ENCODE measurements around the gene SYTL1.

SYTL1 gene

DNA sequence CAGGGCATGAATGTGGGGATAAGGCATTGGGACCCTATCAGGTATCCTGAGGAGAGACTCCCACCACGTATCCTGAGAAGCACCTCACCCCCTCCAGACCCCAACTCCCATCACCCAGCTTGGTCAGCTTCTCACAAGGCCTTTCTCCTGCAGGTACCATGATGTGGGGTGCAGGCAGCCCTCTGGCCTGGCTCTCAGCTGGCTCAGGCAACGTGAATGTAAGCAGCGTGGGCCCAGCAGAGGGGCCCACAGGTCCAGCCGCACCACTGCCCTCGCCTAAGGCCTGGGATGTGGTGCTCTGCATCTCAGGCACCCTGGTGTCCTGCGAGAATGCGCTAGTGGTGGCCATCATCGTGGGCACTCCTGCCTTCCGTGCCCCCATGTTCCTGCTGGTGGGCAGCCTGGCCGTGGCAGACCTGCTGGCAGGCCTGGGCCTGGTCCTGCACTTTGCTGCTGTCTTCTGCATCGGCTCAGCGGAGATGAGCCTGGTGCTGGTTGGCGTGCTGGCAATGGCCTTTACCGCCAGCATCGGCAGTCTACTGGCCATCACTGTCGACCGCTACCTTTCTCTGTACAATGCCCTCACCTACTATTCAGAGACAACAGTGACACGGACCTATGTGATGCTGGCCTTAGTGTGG is 51.9 kb downstream of the SYTL1 start:
- Histone ChIP-seq H3K9me2 (replicated peaks; ENCODE audit: insufficient read depth, low read length) (no peaks in the 10 kb centered on the region), H3K79me2 (ENCODE audit: low read length) (no peaks in the 10 kb centered on the region), H3F3A (ENCODE audit: insufficient read depth, low read length) (no peaks in the 10 kb centered on the region), H3K9me3 (replicated peaks; ENCODE audit: insufficient read depth, low read length) (no peaks in the 10 kb centered on the region), H3K36me3 (replicated peaks; ENCODE audit: insufficient read depth, low read length) (no peaks in the 10 kb centered on the region), H3K27ac (ENCODE audit: low read length) (no peak overlapping the region), H3K4me2 (ENCODE audit: low read depth, low read length) (no peak overlapping the region), H4K20me1 (ENCODE audit: insufficient read depth, low read length) (no peaks in the 10 kb centered on the region), H2AFZ (ENCODE audit: low read length) (no peak overlapping the region), H3K4me3 (ENCODE audit: low read length) (no peak overlapping the region), H3K4me1 (ENCODE audit: low read length) (peaks cover 7% of the 10 kb centered on the region), H3K9ac (ENCODE audit: low read length) (no peak overlapping the region), H3K27me3 (replicated peaks; ENCODE audit: insufficient read depth, low read length) (peaks cover 21% of the 10 kb centered on the region; the same call in 1 of the 2 replicates)
- no peak for DNase-seq
- TF ChIP-seq EZH2 (optimal IDR thresholded peaks at IDR 0.05; ENCODE audit: low read depth, low read length) = no peak
- TF ChIP-seq EZH2phosphoT487 (IDR thresholded peaks at IDR 0.05; ENCODE audit: low read length) = no peak
- TF ChIP-seq, protein P1, sequence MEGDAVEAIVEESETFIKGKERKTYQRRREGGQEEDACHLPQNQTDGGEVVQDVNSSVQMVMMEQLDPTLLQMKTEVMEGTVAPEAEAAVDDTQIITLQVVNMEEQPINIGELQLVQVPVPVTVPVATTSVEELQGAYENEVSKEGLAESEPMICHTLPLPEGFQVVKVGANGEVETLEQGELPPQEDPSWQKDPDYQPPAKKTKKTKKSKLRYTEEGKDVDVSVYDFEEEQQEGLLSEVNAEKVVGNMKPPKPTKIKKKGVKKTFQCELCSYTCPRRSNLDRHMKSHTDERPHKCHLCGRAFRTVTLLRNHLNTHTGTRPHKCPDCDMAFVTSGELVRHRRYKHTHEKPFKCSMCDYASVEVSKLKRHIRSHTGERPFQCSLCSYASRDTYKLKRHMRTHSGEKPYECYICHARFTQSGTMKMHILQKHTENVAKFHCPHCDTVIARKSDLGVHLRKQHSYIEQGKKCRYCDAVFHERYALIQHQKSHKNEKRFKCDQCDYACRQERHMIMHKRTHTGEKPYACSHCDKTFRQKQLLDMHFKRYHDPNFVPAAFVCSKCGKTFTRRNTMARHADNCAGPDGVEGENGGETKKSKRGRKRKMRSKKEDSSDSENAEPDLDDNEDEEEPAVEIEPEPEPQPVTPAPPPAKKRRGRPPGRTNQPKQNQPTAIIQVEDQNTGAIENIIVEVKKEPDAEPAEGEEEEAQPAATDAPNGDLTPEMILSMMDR (IDR thresholded peaks at IDR 0.05; ENCODE audit: low read length) = no peak

DNA sequence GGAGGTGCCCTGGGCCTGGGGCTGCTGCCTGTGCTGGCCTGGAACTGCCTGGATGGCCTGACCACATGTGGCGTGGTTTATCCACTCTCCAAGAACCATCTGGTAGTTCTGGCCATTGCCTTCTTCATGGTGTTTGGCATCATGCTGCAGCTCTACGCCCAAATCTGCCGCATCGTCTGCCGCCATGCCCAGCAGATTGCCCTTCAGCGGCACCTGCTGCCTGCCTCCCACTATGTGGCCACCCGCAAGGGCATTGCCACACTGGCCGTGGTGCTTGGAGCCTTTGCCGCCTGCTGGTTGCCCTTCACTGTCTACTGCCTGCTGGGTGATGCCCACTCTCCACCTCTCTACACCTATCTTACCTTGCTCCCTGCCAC is 52.4 kb downstream of the SYTL1 start:
- H3K9me3 ChIP-seq (replicated peaks; ENCODE audit: insufficient read depth, low read length) = no peaks in the 10 kb centered on the region

DNA sequence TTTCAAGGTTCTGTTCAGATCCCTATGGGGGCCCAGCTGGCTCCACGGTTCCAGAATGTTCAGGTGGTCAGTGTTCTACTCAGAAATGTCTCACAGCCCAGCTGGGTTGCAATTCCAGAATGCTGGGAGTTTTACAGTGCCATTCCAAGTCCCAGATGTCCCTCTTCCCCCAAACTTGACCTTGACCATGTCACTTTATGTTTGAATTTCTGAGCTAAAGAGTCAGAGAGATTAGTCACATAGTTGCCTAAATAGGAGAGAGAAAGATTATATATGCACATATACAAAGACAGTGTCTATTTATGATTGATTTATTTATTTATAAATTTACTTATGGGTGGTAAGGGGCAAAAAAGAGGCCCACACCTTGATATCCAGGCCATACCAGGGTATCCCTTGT is 53.1 kb downstream of the SYTL1 start:
- Histone ChIP-seq H3K9me3 (replicated peaks; ENCODE audit: insufficient read depth, low read length) (no peaks in the 10 kb centered on the region), H3K9ac (ENCODE audit: low read length) (no peak overlapping the region), H3K27ac (ENCODE audit: low read length) (no peak overlapping the region), H3K79me2 (ENCODE audit: low read length) (no peaks in the 10 kb centered on the region), H2AFZ (ENCODE audit: low read length) (no peak overlapping the region), H3K27me3 (replicated peaks; ENCODE audit: insufficient read depth, low read length) (peaks cover 14% of the 10 kb centered on the region; the same call in 1 of the 2 replicates), H4K20me1 (ENCODE audit: insufficient read depth, low read length) (no peaks in the 10 kb centered on the region), H3K4me1 (ENCODE audit: low read length) (peaks cover 7% of the 10 kb centered on the region), H3K36me3 (replicated peaks; ENCODE audit: insufficient read depth, low read length) (no peaks in the 10 kb centered on the region), H3F3A (ENCODE audit: insufficient read depth, low read length) (no peaks in the 10 kb centered on the region), H3K4me2 (ENCODE audit: low read depth, low read length) (no peak overlapping the region), H3K4me3 (ENCODE audit: low read length) (no peak overlapping the region), H3K9me2 (replicated peaks; ENCODE audit: insufficient read depth, low read length) (no peaks in the 10 kb centered on the region)
- TF ChIP-seq EZH2phosphoT487 (IDR thresholded peaks at IDR 0.05; ENCODE audit: low read length) = no peak
- no peak for DNase-seq

More for the DNA sequence above, 52.4 kb downstream of the SYTL1 start:
- peaks cover 7% of the 10 kb centered on the region for H3K4me1 ChIP-seq (ENCODE audit: low read length)
- no peaks in the 10 kb centered on the region for H3K36me3 ChIP-seq (replicated peaks; ENCODE audit: insufficient read depth, low read length)
- peaks cover 21% of the 10 kb centered on the region; the same call in 1 of the 2 replicates for H3K27me3 ChIP-seq (replicated peaks; ENCODE audit: insufficient read depth, low read length)
- DNase-seq = no peak
- no peaks in the 10 kb centered on the region for H3K9me2 ChIP-seq (replicated peaks; ENCODE audit: insufficient read depth, low read length)
- no peaks in the 10 kb centered on the region for H3K79me2 ChIP-seq (ENCODE audit: low read length)
- no peak overlapping the region for H3K9ac ChIP-seq (ENCODE audit: low read length)
- H4K20me1 ChIP-seq (ENCODE audit: insufficient read depth, low read length) = no peaks in the 10 kb centered on the region
- TF ChIP-seq EZH2phosphoT487 (IDR thresholded peaks at IDR 0.05; ENCODE audit: low read length) = no peak
- no peak for TF ChIP-seq EZH2 (optimal IDR thresholded peaks at IDR 0.05; ENCODE audit: low read depth, low read length)
- TF ChIP-seq, protein P1 (IDR thresholded peaks at IDR 0.05; ENCODE audit: low read length) = no peak
- H3K27ac ChIP-seq (ENCODE audit: low read length) = no peak overlapping the region
- no peaks in the 10 kb centered on the region for H3F3A ChIP-seq (ENCODE audit: insufficient read depth, low read length)
- no peak overlapping the region for H3K4me2 ChIP-seq (ENCODE audit: low read depth, low read length)
- H3K4me3 ChIP-seq (ENCODE audit: low read length) = no peak overlapping the region
- no peak overlapping the region for H2AFZ ChIP-seq (ENCODE audit: low read length)

All from MM.1S (cell line).